Measurements from ENCODE around the gene TDRD6.
A peak's percentile ranks its signal among the peaks of the same experiment; 100 is the strongest.

The TDRD6 gene

DNA sequence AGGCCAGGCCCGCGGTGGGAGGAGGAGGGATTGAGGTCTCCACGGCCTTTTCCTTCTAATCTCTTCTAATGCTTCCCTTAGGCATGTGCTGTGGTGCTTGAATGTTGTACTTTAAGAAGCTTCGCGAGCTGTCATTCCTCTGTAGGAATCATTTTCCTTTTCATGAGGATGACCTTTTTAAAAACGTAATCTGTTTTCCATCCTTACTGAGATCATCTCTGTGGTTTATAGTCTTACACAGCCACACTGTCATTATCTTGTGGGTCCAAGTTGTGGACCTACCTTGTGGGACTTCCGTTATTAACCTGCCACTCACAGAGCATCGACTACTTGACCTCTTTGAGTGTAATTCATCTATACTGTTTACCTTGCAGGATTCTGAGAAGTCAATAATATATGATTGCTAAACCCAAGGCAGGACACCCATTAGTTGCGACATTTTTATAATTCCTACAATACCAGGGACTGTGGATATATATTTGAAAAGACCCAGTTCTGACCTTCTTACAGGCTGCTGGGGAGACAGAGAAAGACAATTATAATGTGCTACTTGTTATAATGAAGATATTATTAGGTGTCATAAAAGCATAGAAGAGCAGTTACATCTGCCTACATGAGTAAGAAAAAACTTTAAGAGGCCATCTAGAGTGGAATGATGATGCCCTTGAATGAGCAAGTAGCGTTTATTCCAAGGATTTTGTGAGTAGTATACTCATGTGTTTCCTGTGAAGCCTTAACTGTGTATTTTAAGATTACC is 34.1 kb upstream of the TDRD6 start:
- Mint-ChIP-seq H3K27ac (no peak overlapping the region), H3K4me1 (ENCODE audit: low read depth) (peaks cover 17% of the 10 kb centered on the region)
- DNase-seq (ENCODE audit: low spot score) = no peak

DNA sequence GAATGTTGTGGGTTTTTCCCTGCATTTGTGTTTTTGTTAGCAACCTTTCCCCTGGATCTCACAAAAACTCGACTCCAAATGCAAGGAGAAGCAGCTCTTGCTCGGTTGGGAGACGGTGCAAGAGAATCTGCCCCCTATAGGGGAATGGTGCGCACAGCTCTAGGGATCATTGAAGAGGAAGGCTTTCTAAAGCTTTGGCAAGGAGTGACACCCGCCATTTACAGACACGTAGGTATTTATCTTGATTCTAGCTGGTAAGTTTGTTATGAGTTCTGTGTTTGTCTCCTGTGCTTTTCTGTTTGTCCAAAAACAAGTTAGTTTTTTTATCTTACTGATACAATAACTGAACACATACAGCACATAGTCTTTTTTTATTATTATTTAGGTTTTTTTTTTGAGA is 31.9 kb upstream of the TDRD6 start:
- no peak for DNase-seq (ENCODE audit: low spot score)
- Mint-ChIP-seq H3K4me3 (no peak overlapping the region), H3K27ac (no peak overlapping the region), H3K4me1 (ENCODE audit: low read depth) (peaks cover 17% of the 10 kb centered on the region), H3K9me3 (no peaks in the 10 kb centered on the region), H3K36me3 (ENCODE audit: low read depth) (no peaks in the 10 kb centered on the region), H3K27me3 (ENCODE audit: low read depth) (peaks cover 44% of the 10 kb centered on the region)

More for the DNA sequence above, 34.1 kb upstream of the TDRD6 start:
- Mint-ChIP-seq H3K9me3 (no peaks in the 10 kb centered on the region), H3K27me3 (ENCODE audit: low read depth) (peaks cover 53% of the 10 kb centered on the region), H3K4me3 (peak overlapping the region; percentile 78), H3K36me3 (ENCODE audit: low read depth) (no peaks in the 10 kb centered on the region)

DNA sequence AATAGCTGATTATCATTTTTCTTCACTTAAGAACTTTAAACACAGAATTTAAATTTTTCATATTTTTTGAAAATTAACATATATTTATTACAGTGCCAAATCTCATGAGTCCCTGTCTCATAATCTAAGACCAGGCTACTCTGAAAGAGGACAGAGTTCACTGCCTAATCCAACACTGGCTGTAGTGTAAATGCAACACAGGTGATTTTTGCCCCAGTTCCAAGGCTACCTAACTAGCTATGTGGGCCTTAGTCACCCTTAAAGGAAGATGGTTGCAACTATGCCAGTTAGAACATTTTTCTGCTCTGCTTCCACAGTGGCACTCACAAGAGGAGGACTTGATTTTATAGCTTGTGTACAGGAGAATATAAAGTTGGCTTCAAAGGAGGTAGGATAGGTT is 30.0 kb upstream of the TDRD6 start:
- Mint-ChIP-seq H3K27me3 (ENCODE audit: low read depth) (peaks cover 29% of the 10 kb centered on the region), H3K4me1 (ENCODE audit: low read depth) (peaks cover 7% of the 10 kb centered on the region), H3K9me3 (no peaks in the 10 kb centered on the region), H3K36me3 (ENCODE audit: low read depth) (no peaks in the 10 kb centered on the region), H3K27ac (no peak overlapping the region), H3K4me3 (no peak overlapping the region)
- no peak for DNase-seq (ENCODE audit: low spot score)

DNA sequence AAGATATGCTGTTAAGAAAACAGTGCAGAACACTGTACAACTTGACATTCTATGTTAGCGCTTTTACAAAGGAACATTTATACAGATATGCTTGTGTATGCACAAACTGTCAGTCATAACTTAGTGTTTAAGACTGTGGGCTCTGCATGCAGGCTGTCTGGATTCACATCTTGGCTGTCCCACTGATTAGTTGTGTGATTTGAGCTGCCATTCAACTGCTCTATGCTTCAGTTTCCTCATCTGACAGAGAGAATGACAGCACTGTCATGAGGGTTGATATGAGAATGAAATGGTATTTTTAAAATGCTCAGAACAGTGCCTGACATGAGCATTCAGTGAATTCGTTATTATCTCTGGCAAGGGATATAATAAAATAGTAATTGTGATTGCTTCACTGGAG is 26.2 kb upstream of the TDRD6 start:
- no peaks in the 10 kb centered on the region for H3K9me3 Mint-ChIP-seq

GRCh38 chr6:46667377-46667776 is 20.3 kb upstream of the TDRD6 start:
- Mint-ChIP-seq H3K4me1 (ENCODE audit: low read depth) (no peaks in the 10 kb centered on the region), H3K27ac (no peak overlapping the region), H3K36me3 (ENCODE audit: low read depth) (no peaks in the 10 kb centered on the region), H3K9me3 (no peaks in the 10 kb centered on the region), H3K27me3 (ENCODE audit: low read depth) (peaks cover 8% of the 10 kb centered on the region), H3K4me3 (no peak overlapping the region)
- no peak for DNase-seq (ENCODE audit: low spot score)

More for the DNA sequence above, 26.2 kb upstream of the TDRD6 start:
- no peak for DNase-seq (ENCODE audit: low spot score)
- Mint-ChIP-seq H3K4me3 (no peak overlapping the region), H3K36me3 (ENCODE audit: low read depth) (no peaks in the 10 kb centered on the region), H3K4me1 (ENCODE audit: low read depth) (no peaks in the 10 kb centered on the region), H3K27ac (no peak overlapping the region), H3K27me3 (ENCODE audit: low read depth) (peaks cover 3% of the 10 kb centered on the region)

DNA sequence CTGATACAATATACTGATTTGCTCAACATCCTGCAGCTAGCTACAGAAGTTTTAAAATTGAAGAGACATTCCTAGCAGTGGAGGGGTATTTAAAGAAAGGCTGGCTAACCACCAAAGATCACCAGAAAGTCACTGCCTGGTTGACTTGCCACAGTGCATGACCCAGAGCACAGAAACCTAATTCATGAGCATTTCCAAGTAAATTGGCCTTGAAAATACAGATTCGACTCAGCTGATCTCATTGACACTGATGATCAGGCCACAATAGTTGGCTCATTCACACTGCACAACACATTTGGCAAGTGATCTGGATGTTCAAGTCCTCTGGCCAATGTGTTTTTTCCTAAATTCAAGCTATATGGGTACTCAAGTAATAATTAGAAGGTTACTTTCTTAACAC is 13.3 kb upstream of the TDRD6 start:
- Mint-ChIP-seq H3K27ac (no peak overlapping the region), H3K4me3 (no peak overlapping the region), H3K36me3 (ENCODE audit: low read depth) (no peaks in the 10 kb centered on the region), H3K4me1 (ENCODE audit: low read depth) (no peaks in the 10 kb centered on the region), H3K27me3 (ENCODE audit: low read depth) (peaks cover 2% of the 10 kb centered on the region), H3K9me3 (no peaks in the 10 kb centered on the region)
- DNase-seq (ENCODE audit: low spot score) = no peak

- no peaks in the 10 kb centered on the region for H3K4me1 Mint-ChIP-seq (ENCODE audit: low read depth)
- H3K4me3 Mint-ChIP-seq = no peak overlapping the region
- no peaks in the 10 kb centered on the region for H3K36me3 Mint-ChIP-seq (ENCODE audit: low read depth)
- H3K27ac Mint-ChIP-seq = no peak overlapping the region
- no peak for DNase-seq (ENCODE audit: low spot score)
- no peaks in the 10 kb centered on the region for H3K9me3 Mint-ChIP-seq
- H3K27me3 Mint-ChIP-seq (ENCODE audit: low read depth) = peaks cover 4% of the 10 kb centered on the region
Observed at GRCh38 chr6:46676604-46677313, 10.9 kb upstream of the TDRD6 start.

- Mint-ChIP-seq H3K9me3 (no peaks in the 10 kb centered on the region), H3K36me3 (ENCODE audit: low read depth) (no peaks in the 10 kb centered on the region), H3K4me3 (no peak overlapping the region), H3K27me3 (ENCODE audit: low read depth) (peaks cover 4% of the 10 kb centered on the region), H3K27ac (no peak overlapping the region), H3K4me1 (ENCODE audit: low read depth) (no peaks in the 10 kb centered on the region)
- no peak for DNase-seq (ENCODE audit: low spot score)
Observed at GRCh38 chr6:46677314-46677654, 10.4 kb upstream of the TDRD6 start.

DNA sequence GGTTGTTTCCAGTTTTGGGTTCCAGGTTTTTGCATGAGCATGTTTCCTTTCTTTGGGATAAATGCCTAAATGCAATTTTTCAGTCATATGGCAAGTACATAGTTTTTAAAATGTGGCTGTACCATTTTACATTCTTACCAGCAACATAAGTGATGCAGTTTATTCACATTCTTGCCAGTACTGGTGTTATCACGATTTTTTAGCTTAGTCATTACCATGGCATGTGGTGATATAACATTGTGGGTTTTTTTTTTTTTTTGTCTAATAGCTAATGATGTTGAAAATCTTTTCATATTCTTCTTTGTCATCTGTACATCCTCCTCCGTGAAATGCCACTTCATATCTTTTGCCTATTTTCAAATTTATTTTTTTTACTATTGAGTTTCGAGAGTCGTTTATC is 2.9 kb upstream of the TDRD6 start:
- Mint-ChIP-seq H3K4me3 (no peak overlapping the region), H3K36me3 (ENCODE audit: low read depth) (no peaks in the 10 kb centered on the region), H3K27me3 (ENCODE audit: low read depth) (peaks cover 4% of the 10 kb centered on the region), H3K9me3 (no peaks in the 10 kb centered on the region), H3K27ac (no peak overlapping the region), H3K4me1 (ENCODE audit: low read depth) (no peaks in the 10 kb centered on the region)
- no peak for DNase-seq (ENCODE audit: low spot score)

GRCh38 chr6:46688117-46688965 is 656 bp downstream of the TDRD6 start:
- no peak overlapping the region for H3K27ac Mint-ChIP-seq
- DNase-seq (ENCODE audit: low spot score) = no peak
- H3K36me3 Mint-ChIP-seq (ENCODE audit: low read depth) = no peaks in the 10 kb centered on the region
- H3K4me1 Mint-ChIP-seq (ENCODE audit: low read depth) = no peaks in the 10 kb centered on the region
- peaks cover 8% of the 10 kb centered on the region for H3K27me3 Mint-ChIP-seq (ENCODE audit: low read depth)
- no peaks in the 10 kb centered on the region for H3K9me3 Mint-ChIP-seq
- H3K4me3 Mint-ChIP-seq = no peak overlapping the region

DNA sequence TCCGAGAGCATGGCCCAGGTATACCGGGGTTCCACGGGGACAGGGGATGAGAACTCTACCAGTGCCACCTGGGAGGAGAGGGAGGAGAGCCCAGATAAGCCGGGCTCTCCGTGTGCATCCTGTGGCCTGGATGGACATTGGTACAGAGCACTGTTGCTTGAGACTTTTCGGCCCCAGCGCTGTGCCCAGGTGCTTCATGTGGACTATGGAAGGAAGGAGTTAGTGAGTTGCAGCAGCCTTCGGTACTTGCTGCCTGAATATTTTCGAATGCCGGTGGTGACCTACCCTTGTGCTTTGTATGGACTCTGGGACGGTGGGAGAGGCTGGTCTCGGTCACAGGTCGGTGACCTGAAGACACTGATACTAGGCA is 1.3 kb downstream of the TDRD6 start:
- Mint-ChIP-seq H3K36me3 (ENCODE audit: low read depth) (no peaks in the 10 kb centered on the region), H3K27ac (no peak overlapping the region), H3K9me3 (no peaks in the 10 kb centered on the region), H3K4me3 (no peak overlapping the region), H3K27me3 (ENCODE audit: low read depth) (peaks cover 14% of the 10 kb centered on the region), H3K4me1 (ENCODE audit: low read depth) (no peaks in the 10 kb centered on the region)
- DNase-seq (ENCODE audit: low spot score) = no peak

GRCh38 chr6:46689657-46690056 is 2.0 kb downstream of the TDRD6 start:
- no peak overlapping the region for H3K27ac Mint-ChIP-seq
- H3K9me3 Mint-ChIP-seq = no peaks in the 10 kb centered on the region
- no peak for DNase-seq (ENCODE audit: low spot score)
- H3K27me3 Mint-ChIP-seq (ENCODE audit: low read depth) = peaks cover 14% of the 10 kb centered on the region
- no peak overlapping the region for H3K4me3 Mint-ChIP-seq
- no peaks in the 10 kb centered on the region for H3K4me1 Mint-ChIP-seq (ENCODE audit: low read depth)
- no peaks in the 10 kb centered on the region for H3K36me3 Mint-ChIP-seq (ENCODE audit: low read depth)

- no peak for DNase-seq (ENCODE audit: low spot score)
- Mint-ChIP-seq H3K27ac (no peak overlapping the region), H3K4me1 (ENCODE audit: low read depth) (no peaks in the 10 kb centered on the region), H3K36me3 (ENCODE audit: low read depth) (no peaks in the 10 kb centered on the region), H3K27me3 (ENCODE audit: low read depth) (peaks cover 14% of the 10 kb centered on the region), H3K9me3 (no peaks in the 10 kb centered on the region), H3K4me3 (no peak overlapping the region)
Observed at GRCh38 chr6:46690141-46690755, 2.6 kb downstream of the TDRD6 start.

Data from T-helper 2 cell treated with Interferon-gamma antibody and Interleukin-4, amounts not matched to agents 5 μg/mL and 100 μg/mL, for 36 hours (primary cell).